ENCODE results near the gene CWC25.
"Not testable (repeated sequence)": the region's sequence is repeated elsewhere in the genome, so short reads cannot be mapped to it uniquely, and the experiment has no call there.

The CWC25 gene

DNA sequence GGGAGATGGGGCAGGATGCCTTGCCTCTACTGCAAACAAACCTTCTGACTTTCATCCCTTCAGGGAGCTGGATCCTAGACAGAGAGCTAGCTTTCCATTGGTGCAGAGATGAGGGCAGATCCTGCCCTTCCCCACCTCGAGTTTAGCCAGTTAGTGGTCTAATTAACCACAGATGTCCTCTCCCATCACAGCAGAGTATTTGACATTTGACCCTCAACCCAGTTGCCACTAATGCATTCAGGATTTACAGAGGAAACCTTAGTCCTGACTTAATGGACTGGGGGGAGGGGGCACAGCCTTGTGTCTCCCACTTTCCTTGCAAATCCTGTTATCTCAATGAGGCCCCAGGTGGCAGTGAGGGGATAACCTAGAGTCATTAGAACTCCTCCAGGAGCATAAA, 35.9 kb downstream of the CWC25 start:
- DNase-seq (ENCODE audit: low read depth in 3 of 3, low spot score in 1 of 3), result no peak

DNA sequence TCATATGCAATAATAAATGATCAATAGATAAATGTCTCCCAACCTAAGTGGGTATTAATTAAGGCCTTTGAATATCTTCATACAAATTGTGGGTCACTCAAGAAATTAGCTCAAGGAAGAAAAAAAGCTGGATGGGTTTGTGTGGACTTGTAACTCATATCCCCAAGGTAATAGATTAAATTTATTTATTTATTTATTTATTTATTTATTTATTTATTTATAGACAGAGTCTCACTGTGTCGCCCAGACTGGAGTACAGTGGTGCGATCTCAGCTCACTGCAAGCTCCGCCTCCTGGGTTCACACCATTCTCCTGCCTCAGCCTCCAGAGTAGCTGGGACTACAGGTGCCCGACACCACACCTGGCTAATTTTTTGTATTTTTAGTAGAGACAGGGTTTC, 37.1 kb downstream of the CWC25 start:
- DNase-seq (ENCODE audit: low read depth in 3 of 3, low spot score in 1 of 3), result not testable (repeated sequence)

DNA sequence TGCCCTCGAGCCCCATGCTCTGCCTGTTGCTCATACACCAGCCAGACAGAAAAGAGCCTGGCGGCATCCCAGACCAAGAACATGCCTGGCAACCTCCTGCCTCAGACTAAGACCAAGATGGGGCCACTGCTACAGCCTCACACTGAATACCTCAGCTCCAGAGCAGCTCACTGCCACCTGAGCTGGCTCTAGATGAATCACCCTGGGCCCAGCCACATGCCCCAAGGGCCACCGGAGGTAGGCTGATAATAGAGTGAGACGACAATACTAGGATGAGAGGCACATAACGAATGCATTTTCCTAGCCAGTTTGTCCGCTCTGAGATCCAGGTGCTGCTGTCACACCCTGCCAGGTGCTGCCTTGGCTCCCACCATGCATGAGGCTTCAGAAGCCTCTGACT, 38.7 kb downstream of the CWC25 start:
- no peak for DNase-seq (ENCODE audit: low read depth in 3 of 3, low spot score in 1 of 3)

DNA sequence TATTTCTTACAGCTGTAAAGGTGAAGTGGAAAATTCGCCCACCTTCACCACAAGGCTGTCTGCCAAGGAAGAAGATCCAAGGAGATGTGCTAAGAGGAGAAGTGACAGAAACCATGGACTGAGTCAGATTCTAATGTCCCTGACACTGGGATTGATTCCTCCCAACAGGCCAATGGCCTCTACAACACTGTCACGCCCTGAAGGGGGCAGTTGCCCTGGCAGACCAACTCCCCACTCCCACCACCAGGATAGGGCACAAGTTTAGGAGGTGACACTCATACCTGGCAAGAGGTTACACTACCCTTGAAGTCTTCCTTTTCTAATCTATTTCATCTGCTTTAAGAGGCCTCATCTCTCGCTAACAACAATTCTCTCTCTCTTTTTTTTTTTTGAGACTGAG, 41.9 kb downstream of the CWC25 start:
- DNase-seq (ENCODE audit: low read depth in 3 of 3, low spot score in 1 of 3), result no peak

DNA sequence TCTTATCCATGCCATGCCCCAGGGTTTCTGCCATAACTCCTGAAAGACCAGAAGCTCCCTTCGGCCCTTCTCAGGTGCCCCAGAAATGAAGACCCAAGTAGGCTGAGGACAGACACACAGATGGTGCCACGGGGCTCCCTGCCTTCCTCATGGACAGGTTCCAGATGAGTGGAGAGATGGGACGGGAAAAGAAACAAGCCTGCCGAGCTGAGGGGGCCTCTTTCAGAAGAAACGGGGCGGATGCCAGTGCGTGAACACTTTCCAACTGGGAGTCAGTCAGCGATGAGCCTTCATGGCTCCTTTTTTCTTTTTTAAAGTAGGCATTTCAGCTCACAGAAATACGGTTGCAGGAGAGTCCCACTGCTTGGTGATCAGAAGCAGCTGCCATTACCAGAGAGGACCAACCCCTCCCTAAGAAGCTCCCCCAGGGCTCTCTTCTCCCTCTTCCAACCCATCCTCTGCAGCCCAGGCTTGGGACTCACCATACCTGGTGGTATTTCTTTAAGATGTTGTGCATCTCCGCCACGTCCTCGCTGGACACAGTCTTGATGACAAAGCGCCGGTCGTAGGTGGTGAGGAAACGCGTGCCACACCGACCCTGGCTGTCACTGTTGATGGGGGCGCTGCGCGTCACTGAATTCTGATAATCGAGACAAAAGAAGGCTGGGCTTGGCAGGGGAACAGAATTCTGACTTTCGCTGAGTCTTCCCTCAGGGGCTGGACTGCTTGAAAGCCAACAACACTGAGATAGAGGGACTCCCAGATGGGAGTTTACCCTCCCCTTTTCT, 45.0 kb downstream of the CWC25 start:
- DNase-seq (ENCODE audit: low read depth in 3 of 3, low spot score in 1 of 3), result no peak

DNA sequence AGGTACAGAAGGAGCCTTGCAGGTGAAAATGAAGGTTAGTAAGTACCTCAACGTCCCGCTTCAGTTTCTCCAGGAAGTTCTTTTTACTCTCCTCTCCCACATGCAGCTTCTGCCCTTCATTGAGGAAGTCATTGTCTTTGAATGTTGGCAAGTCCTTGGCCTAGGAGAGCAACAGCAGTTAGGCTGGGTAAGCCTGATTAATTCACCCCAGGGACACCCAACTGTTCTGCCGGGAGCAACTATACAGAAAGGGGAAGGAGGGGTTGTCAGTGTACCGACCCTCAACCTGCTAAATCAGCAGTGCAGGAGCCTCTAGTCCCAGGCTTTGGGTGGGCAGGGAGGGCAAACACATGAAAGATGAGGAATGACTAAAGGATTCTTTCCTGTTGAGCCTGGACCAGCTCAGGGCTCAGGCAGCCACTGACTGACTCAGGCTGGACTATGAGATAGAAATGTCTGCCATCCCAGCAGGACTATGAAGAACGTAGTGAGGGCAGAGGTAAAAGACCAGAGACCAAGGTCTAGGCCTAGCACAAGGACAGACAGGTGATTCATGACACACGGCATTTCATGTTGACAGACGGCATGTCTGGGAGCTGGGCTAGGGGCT, 47.4 kb downstream of the CWC25 start:
- no peak for DNase-seq (ENCODE audit: low read depth in 3 of 3, low spot score in 1 of 3)

DNA sequence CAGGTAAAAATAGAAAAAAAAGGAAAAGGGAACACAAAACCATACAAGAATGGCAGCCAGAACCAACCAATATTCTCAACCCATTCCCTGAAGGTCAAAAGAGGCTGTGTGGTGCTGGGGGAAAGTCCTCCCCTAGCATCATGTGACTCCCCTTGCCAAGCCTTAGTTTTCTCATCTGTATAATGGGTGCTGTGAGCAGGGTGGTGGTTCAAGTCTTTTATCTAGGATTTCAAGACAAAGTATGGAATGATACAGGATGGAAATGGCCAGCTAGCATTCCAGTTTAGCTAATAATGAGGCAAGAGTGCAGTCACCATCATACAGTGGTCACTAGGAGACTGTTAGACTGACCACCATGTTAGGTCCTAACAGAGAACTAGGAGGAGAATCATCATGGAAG, 51.9 kb downstream of the CWC25 start:
- no peak for DNase-seq (ENCODE audit: low read depth in 3 of 3, low spot score in 1 of 3)

DNA sequence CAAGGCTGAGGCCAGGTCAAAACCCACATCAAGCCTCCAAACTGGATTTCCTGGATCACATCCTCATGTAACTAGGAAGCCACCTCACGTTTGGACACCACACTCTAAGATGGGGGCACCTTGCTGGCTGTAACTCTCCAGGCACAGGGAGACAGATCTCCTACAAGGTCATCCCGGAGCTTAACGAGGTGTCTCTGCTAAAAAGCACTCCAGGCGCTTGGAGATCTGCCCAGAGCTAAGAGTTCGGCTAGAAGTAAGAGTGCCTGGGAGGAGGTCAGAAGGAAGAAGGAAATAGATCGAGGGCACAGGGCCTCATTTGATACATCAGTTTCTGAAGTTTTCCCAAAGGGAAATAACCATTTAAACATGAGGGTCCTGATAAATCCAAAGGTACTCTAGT, 56.7 kb downstream of the CWC25 start:
- DNase-seq (ENCODE audit: low read depth in 3 of 3, low spot score in 1 of 3), result no peak

DNA sequence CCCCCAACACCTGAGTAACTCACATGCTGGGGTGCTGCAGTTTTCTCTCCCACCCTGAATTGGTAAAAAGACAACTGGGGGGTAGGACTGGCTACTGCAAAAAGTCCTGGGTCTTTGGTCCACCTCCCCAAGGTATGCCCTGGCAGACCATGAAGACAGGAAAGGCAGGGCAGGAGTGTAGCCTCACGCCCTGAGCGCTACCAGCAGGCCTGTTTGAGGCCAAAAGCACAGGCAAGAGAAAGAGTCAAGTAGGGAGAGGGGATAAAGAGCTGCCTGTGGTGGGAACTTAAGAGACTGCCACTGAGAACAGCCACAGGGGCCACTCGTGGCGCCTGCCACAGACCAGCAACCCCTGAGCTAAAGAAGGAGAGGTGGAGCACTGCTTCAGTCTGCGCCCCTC, 58.8 kb downstream of the CWC25 start:
- DNase-seq (ENCODE audit: low read depth in 3 of 3, low spot score in 1 of 3), result no peak

DNA sequence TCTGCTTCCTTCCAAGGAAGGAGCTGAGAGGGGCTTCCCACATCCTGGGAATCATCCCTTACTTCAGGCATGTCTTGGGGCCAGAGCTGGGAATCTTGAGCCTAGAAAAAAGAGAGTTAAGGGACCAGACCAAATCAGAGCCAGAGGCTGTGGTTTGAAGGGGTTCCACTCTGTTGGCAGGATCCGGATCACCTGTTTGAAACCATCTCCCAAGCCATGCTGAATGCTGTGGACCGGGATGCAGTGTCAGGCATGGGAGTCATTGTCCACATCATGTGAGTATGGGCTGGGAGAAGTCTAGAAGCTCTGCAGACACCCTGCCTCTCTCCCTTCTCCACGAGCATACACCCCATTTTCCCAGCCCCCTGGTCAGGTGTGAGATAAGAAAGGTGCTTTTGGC, 62.9 kb downstream of the CWC25 start:
- DNase-seq (ENCODE audit: low read depth in 3 of 3, low spot score in 1 of 3), result no peak

DNA sequence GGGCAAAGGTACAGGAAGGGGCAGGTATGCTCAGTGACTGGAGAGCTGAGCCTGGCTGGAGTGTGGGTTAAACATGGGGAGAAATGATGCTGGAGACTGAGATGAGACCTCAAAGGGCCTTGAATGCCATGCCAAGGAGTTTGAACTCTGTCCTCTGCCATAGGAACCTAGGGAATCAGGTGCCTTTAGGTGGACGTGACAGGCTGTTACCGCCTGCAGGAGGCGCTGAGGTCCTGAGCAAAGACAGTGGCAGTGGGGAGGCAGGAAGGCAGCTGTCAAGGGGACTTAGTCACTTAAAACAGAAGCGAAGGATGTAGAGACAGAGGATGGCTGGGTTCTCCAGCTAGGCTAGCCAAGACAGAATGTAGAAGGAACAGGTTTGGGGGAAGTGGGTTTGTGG, 63.5 kb downstream of the CWC25 start:
- no peak for DNase-seq (ENCODE audit: low read depth in 3 of 3, low spot score in 1 of 3)

DNA sequence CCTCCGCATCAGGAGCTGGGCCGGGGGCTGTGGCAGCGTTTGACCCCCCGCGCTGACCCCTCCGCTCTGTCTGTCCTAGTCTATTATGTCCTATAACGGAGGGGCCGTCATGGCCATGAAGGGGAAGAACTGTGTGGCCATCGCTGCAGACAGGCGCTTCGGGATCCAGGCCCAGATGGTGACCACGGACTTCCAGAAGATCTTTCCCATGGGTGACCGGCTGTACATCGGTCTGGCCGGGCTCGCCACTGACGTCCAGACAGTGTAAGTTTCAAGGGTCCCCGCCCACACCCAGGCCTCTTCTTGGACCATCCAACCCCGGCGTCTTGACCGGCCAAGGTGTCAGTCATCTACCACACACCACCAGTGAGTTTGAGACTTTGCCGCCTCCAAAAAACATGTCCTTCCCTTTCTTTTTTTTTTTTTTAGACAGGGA, 72.0 kb downstream of the CWC25 start:
- DNase-seq (ENCODE audit: low read depth in 3 of 3, low spot score in 1 of 3), result no peak

DNA sequence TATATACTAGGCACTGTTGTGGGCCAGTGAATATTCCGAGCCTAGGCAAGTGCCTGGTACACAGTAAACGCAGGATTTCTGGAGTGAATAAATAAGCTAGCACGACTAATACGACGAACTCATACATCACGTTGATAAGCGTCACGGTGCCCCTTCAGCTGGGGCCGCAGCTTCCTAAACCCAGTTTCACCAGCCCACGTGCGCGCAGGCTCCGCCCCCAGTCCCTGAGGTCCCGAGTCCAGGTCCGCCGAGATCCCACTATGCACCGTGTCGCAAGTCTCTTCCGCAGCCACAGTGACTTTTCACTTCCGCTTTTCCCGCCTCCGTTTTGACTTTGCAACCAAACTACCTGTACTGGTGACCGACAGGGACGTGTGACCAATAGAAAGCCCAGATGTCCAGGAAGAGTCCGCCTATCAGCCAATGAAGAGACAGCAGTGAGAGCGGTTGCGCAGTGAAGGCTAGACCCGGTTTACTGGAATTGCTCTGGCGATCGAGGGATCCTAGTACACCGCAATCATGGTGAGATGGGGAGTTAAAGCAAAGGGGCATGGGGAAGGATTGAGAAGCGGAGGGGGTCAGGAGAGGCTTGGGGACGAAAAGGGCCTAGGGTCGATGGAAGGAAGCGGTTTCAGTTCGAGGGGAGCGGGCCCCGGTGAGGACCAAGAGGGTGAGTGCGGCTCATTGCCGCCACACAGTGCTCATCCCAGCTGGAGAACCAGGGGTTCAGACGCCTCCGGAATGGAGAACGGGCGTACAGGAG, 72.6 kb downstream of the CWC25 start, which contains the start of gene PSMB3:
Gene PSMB3, plus strand, starts transcription at position 434 of the 763 bp plus-strand sequence. Its CDS starts 86 bp downstream, at position 520.
- peak; percentile 90 to 91 (median 91) for DNase-seq (ENCODE audit: low read depth in 3 of 3, low spot score in 1 of 3)

DNA sequence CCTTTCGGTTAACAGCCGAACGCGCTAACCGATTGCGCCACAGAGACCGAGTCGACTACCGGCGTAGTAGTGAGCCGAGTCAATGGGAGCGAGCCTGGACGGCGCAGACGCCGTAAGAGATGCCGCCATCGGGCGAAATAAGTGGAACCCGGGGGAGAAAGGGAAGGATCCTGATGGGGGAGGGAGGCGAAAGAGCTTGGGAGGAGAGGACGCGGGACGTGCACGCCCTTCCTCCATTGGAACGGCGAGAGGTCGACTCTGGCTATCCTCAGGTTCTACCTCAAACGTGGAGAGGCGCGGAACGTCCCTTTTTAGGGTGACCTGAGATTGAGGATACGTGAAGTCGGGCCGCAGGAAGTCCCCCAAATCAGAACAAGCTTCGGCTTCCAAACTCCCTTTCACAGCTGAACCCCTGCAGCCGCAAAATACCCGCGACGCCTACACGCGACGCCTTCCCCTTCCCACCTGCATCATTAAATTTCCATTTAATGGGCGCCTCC, 73.3 kb downstream of the CWC25 start:
- peak; percentile 47 to 91 (median 78) for DNase-seq (ENCODE audit: low read depth in 3 of 3, low spot score in 1 of 3)

DNA sequence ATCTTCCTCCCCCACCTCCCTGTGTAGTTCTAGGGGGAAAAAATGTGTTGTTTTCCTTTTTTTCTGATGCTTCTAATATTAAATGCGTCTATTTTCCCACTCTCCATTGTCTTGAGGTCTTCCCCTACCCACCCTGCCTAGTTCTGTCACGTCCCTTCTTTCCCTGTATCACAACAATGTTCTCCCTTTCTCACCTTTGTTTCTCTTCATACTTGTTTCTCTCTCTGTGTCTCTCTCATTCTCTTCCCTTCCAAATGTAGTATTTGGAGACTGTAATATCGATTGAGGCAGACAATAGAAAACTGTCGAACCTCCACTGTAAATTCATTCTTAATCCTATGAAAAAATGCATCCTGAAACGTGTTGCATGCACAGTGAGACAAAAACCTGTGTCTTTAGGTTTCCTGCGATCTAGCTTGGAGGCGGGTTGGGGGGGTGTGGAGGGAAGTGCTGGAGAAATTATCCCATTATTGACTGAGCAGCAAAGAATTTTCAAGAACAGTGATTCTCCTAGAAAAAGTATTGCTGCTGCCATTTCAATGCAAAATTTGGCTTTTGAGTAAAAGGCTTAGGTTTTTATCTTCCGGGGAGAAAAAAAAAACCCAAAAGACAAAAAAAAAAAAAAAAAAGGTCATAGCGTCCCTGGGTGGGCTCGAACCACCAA, 73.8 kb downstream of the CWC25 start:
- no peak for DNase-seq (ENCODE audit: low read depth in 3 of 3, low spot score in 1 of 3)
